CD4-positive, alpha-beta T cell treated with Interleukin-12 subunit alpha and Interleukin-12 subunit beta, for 1 hour (primary cell): ENCODE results near the gene IGF2.
A peak's percentile ranks its signal among the peaks of the same experiment; 100 is the strongest.

Experiments used
- DNase-seq: peaks from one replicate; pipeline ENCODE4 v3.0.0-alpha.2; 2020

IGF2 gene

DNA sequence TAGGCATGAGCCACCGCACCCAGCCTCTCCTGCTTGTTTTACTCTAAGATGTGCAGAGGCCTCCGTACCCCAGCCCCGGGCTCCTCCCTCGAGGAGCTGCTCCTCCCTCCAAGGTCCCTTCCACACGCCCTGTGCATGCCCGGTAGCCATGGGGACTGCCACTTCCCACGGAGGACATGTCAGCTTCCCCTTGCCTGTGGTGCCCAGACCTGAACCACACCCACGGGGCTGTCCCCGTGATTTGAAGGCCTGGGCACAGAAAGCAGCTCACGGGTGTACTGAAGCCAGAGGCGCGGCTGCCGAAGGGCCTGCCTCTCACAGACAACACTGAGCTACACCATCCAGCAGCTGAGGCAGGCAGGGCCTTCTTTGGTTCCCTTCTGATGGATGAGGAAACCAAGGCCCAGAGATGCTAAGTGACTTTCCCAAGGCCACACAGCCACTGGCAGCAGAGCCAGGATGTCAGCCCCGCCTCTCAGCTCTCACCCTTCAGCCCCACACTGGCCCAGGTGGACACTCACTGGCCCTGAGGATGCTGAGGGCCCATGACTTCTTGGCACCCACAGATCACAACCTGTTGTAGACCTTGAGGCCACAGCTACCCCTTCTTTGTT, 14.5 kb upstream of the IGF2 start:
- DNase-seq = no peak

DNA sequence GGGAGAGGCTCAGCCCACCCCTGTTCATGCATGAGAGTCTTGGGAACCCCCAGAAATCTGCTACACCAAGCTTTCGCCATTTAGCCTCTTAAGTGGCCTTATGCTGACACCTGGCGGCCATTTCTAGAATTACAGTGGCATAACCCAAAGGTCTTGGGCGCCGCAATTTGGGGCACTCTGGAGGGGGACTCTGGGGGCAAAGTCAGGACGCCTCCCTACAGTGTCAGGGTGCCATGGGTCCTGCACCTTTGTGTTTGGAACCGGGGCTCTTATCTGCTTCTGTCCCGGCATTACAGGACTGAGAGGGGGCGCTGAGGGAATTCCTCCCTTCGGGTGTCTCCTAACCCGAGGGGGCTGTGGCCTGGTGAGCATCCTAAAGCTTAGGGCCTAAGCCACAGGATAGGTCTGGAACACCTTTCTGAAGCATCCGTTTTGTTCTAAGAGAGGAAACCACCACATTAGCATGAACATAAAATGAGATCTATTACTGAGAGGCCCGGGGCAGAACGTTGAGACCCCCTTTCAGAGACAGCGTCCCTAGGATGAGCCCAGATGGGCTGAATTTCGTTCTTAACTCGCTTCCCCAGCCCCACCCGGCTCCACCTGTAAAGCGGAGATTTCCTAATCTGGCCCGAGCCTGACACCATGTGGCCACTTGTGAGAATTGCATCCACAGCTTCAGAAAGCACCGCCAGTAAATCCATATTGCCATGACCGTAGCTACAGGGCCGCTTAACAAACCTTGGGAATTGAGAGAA, 12.5 kb upstream of the IGF2 start:
- DNase-seq = peak; percentile 80

DNA sequence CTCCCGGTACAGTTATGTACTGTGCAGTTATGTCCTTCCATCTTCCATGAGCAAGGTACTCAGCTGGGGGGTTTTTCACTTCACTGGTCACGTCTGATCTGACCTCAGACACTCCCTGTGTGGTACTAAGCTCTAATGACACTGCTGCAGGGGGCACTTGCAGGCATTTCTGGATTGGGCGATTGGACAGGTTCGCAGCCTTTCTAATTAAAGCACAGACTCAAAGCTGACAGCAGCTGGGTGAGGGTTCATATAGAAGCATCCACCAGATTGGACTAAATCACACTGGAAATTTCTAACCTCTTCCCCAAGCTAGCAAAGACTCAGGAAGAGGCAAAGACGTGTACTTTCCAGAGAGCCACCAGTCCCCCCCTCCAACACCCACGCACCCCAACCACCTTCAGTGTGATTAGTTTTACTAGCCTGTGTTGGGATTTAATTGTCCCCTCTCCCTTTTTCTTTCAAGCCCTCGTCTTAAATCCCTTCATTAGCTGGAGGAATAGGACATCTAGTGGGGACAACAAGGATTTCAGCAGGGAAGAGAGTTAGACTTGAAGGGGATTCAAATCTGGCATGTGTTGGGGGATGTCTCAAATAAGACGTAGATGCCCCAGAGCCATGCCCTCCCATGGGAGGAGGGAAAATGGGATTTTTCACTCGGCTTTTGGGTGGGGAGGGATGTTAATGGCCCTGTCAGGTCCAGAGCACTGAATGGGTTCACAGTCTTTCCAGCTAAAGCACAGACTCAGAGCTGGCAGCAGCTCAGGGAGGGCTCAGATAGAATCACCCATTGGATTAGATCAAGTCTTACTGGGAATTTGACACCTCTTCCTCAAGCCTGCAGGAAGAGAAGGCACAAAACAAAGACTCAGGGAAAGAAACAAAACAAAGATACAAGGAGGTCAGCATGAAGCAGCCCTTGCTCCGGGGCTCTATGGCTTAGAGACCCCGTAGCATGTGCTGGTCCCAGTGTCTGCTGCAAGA, 11.0 kb upstream of the IGF2 start:
- DNase-seq = no peak

DNA sequence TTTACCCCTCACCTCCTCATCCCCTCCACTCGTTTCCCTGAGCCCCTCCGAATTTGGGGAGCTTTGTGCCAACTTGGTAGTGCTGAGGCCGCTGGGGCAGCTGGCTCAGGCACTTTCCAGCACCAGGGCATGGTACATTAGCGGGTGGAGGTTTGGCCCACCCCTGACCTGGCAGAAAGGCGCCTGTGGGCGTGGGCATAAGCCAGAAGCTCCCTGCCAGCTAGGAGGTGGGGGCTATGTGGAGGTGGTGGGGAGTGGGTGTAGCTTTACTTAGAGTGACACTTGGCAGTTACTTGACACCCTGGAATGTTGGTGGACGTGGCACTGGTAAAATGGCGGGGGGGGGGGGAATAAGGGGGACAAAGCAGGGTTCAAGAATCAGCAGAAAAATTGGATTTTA, 10.3 kb upstream of the IGF2 start:
- DNase-seq = no peak

DNA sequence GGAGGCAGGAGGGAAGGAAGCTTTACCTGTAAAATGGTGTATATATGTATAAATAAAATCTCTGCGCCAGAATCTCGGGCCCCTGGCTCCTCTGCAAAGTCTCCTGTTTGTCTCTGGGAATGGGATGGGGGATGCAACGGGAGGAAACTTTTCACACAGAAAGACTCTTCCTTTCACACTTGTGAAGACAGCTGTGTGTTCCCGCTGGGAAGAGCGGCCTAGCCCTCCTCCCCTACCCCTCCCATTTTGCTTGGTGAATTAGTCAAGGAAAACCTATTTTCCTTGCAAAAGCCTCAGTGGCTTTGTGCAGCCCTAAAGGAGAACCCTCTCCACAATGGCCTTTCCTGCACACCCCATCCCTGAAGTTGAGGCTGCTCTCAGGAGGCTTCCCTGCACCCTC, 9.4 kb upstream of the IGF2 start:
- no peak for DNase-seq

DNA sequence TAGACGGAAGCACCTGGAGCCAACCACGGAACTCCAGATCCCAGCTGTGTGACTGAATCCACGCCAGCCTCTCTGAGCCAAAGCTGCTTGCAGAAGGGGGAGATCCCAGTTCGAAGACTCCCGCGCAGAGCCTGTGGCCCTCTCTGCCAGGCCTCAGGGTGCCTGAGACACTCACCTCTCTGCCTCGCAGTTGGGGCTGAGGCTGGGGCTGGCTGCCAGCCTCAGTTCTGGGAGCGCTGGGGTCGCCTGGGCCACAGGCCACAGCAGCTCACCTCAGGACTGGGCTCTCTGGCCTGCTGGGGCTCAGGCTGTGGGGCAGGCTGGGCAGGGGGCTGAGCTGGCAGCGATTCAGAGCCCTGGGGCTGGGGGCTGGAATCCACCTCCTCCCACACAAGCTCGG, 8.2 kb upstream of the IGF2 start:
- DNase-seq = no peak

DNA sequence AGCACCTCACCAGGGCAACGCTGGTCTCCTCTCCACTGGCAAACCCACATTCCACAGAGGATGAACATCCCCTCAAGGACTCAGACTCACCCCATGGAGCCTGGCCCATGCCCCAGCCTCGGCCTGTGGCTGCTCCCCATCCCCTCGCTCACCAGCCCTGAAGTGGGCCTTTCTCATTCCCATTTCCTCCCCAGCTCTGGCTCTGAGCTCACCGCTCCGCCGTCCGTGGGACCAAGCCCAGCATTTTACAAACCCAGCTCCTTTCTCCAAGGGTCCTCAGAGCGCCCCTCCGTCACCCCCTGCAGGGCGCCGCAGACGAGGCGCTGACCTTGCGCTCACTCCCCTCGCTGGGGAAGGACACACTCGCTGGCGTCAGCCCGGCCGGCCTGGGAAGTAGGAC, 6.9 kb upstream of the IGF2 start:
- DNase-seq = no peak

DNA sequence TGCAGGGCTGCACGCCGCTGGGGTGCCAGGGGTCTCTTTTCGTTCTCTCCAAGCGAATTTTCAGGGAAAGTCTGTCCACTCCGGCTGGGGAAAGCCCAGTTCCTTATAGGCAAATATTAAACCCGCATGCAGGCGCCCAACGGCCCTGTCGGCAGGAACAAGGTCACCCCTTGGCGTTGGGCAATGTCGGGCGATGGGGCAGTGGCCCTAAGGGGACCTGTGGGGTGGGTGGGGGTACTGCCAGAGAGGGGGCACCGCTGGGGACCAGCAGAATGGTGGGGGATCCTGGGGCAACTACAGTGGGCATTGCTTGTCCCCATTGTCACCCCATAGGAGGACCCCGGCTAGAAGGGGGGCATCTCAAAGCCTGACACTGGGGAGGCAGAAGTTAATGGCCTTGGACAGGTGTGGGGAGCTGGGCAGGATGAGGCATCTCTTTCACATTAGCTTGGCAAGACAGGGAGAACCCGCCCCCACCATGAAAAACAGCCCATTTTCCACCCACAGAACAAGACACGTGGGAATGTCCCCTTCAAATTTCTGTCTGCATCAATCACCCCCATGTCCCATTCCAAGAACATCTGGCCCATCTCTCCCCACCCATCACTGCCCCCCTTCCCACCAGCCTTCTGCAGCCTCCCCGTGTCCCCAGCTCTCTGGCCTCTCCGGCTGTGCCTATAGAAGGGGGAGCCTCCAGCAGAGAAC, 5.5 kb upstream of the IGF2 start:
- no peak for DNase-seq

DNA sequence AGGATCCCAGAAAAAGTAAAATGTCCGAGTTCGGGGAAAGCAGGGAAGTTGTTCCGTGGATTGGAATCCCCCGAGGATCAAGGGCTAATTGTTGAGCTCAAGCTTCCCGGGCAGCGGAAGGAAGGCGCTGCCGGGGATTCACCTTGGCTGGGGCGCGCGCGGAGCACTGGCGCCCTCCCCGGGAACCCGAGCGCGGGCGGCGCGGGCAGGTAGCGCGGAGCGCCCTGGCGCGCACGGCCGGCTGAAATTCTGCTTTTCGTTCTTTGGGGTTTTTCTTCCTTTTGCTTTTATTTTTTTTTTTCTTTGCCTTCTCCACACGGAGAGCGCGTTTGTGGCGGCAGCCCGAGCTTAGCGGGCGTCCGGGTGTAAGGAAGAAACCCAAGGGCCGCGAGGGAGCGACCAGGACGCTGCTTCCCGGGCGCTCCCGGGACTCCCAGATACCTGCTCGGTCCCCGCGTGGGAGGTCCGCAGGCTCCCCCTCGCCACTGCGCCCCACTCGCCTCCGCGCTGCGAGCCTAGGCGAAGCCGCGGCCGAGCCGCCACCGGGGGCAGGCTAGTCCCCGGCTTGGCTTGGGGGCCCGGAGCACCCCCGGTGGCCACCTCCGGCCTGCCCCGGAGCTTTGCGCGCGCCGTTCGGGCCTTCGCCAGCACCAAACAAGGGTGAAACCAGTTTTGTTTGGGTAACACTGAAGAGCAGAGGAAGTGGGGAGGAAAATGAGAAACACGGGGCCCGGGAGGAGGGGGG, 4.8 kb upstream of the IGF2 start:
- DNase-seq = no peak

DNA sequence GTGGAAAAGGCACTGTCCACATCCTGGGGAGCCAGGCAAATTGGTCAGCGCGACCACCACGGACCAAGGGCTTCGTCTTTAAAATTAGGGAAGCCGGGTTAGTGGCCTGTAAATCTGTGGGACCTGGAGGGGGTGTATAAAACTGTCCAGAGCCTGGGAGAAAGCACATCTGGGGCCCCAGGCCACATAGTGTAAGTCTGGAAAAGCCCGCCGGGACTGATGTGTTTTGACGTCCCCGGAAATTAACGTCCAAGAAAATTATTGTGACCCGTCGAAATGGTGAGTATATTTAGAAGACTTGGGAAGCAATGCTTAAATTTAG, 4.2 kb upstream of the IGF2 start:
- no peak for DNase-seq

DNA sequence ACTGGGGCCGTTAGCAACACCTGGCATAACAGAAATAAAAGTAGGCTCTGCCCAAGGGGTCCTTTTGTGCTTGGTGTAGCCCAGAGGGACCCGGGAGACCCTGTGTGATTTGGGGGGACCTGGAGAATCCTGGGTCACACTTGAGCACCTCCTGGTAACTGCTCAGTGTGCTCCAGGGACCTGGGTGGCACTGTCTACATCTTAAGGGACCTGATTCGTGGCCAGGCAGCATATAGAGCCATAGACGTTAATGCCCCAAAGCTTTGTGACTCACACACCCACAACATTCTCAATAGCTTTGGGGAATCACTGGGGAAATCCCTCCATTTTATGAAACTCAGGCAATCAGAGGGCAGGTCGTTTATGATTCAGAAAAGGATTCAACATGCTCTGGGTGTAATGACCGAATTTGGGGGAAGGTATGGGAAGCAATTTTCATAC, 3.6 kb upstream of the IGF2 start:
- DNase-seq = no peak

DNA sequence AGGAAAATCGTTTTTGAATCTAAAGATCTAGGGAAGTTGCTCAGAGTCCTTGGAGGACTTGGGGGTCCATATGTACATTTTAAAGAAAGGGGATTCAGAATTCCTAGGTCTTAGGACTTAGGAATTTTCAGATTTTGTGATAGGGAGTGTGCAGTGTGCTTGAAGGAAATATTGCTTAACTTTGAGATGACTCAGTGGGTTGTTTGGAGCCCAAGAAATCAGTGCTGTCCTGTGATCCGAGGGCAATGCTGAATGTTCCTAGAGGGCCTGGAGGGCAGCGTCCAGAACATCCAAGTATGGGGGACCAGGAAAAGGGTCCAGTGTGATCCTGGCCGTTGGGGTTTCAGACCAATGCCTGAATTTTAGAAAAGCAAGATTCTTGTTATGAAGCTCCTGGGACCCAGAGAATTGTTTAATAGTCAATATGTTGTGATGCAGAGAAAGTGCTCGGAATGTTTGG, 3.1 kb upstream of the IGF2 start:
- no peak for DNase-seq

DNA sequence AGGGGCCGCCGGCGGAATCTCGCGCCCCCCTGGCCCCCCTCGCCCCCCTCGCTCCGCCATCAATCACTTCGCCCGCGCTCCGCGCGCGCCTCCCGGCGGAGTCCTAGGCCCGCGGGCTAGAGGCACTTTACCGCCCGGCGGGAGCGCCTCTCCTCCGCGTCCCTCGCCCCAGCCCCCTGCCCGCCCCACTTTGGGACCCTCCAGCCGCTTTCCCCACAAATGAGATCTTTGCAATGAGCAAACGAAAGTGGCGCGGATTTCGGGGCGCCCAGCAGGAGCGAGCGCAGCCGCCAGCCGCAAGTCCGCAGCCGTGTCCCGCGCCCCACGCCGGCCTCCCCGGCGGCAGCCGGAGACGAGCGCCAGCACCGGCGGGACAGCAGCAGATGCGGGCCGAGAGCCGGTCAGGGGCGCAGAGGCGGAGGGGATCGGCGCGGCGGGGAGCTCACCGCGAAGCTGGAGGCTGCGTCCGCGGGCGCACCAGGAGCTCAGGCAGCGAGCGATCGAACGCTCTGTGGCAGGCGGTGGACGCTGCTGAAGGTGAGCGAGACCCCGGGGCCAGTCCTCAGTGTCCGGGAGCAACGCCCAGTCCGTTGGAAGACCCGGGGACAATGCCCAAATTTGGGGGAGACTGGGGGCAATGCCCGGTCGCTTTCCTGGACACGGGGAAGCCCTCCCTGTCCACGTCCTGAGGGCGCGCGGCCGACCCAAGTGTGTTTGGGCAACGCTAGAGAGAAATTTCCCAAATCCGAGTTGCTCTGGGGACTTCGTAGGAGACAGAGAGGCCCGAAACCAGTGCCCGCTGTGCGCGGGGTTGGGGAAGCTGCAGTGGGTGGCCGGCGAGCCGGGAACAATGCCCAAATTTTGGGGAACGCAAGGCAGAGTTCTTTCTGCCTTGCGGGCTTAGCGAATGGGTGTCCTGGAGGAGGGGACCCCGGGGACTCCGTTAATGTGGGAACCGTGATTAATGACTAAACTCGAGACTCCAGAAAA, 1.5 kb upstream of the IGF2 start:
- DNase-seq = no peak

DNA sequence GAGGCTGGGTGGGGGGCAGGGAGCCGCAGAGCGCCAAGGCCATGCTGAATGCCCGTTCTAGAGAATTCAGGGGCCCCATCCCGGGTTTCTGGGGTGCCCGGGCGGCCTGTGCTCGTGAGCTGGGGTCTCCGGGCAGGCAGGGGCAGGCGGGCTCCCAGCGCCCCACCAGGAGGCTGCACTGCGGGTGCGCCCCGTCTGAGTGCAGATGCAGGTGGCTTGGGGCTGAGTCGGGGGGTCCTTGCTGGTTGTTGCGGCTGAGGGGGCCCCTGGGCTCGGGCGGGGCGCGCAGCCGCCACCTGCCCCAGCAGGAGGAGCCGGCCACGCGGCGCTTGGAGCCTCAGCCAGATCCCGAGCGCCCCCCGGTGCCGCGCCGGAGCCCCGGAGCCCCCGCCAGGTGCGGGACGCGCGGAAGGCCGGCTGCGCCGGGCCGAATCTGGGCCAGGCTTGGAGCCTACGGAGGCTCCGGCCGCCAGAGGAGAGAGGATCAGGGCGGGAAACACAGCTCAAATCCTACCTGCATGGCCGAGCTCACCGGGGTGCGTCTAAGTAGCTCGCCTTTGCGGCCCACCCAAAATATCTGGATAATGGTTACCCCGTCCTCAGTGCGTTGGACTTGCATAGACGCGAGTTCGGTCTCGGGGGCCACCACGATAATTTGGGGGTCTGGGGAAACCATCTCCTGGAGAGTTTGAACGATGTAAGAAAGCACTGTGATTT, 590 bp upstream of the IGF2 start:
- no peak for DNase-seq

DNA sequence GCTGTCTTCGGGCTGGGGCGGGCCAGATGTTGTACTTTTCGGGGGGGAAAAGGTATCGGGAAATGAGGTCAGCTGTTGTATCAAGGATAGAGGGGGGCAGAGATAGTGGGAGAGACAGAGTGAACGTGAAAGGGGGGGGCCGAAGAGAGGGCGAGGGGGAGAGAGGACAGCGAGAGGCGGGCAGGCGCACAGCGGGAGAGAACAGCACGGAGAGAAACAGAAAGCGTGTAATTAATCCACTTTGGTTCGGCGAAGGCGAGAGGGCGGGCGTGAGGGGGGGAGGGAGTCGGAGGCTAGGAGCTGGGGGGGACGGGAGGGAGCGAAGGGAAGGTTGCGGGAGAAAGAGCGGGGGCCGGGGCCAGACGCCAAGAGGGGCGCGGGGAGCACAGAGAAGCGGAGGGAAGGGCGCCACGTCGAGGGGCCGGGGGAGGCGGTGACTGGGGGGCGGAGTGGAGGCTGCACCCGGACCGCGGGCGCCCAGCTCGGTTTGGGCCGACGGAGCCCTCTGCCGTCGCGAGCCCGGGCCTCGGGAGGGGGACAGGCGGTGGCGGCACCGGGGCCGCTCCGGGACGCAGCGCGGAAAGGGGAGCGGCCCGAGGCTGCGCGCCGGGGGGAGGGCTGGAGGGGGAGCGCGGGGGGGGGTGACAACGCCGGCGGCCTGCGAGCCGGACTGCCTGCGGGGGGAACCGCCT, 612 bp downstream of the IGF2 start:
- DNase-seq = no peak

DNA sequence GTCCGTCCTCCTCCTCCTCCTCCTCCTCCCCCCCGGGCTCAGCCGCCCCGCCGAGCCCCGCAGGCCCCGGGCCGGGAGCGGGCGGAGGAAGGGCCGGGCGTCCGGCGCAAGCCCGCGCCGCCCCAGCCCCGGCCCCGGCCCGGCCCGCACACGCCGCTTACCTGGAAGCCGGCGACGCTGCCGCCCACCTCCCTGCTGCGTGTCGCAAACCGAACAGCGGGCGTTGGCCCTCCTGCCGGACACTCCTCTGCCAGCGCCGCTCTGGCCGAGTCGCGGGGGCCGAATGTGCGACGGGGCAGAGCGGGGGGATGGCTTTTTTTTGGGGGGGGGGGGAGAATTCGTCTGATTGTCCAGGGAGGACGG, 1.1 kb downstream of the IGF2 start:
- DNase-seq = no peak

DNA sequence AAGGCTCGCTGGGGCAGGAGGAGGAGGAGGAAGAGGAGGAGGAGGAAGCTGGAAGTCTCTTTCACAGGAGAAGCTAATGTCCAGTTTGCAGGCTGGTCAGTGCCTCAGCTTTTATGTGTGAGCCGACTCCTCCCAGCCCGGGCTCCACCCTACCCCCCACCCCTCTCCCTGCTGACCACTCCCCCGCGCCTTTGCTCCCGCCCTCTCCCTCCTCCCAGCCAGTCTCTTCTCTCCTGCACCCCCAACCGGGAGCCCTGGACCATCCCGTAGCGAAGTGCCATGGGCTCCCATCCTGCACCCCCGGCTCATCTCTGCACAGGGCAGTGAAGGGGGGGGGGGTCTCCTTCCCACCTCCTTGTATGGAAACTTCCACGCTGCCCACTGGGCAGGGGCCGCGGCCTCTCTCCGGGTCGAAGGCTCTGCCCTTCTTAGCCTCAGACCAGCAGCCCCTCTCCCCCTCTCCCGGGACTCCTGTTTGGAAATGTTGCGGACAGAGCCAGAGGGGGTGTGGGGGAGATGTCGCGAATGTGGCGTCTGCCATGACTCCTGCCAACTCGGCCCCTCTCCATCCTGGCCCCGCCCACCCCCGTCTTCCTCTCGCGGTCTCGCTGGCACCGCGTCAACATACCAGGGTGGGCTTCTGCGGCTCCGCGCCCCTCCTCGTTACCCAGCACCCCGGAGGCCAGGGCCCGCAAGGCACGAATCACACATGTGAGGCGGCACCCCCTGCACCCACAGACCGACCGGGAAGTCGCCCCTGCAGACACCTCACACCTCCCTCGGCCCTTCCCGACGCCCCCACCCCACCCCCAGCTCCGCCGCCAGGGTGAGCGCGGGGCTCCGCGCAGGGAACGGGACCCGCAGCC, 1.8 kb downstream of the IGF2 start:
- no peak for DNase-seq

DNA sequence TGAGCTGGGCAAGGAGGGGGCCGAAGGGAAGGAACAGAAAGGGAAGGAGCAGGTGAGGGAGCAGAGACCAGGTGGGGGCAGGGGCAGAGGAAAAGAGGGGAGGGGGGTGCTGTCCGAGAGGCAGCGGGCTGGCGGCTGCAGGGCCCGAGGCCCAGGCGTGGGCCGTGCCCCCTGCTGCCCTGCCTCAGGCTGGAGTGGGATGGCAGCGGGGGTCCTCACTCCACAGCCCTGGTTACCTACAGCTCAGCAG, 2.3 kb downstream of the IGF2 start:
- DNase-seq = no peak
